Measurements from ENCODE around the gene COX5B.

DNA sequence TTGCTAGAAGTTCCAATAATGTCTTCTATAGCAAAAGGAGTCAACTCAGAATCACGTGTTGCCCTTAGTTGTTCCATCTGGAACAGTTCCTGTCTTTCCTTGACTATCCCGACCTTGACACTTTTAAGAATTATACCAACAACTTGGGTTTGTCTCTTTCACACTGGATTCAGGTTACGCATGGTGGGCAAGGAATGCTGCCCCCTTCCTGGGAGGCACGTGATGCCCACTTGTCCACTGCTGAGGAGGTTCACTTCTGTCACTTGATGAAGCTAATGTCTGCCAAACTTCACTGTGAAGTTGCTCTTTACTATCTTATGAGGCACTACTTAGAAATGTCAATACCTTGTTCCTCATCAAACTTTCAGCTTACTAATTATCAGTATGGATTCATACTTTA, 5.3 kb downstream of the COX5B start:
- TF ChIP-seq POLR2A (IDR thresholded peaks at IDR 0.05) (no peak), CTCF (IDR thresholded peaks at IDR 0.05) (no peak)

Measured in lower leg skin (tissue), 3 donors.